Measurements from ENCODE around the gene UROS. TPM values are rescaled to one million over a fixed set of nuclear protein-coding genes. Genes with fewer than 3 reads are reported as not detected.
A peak's percentile ranks its signal among the peaks of the same experiment; 100 is the strongest.

UROS gene
- total RNA-seq, 4 donors from 2014 or later = 34.7 to 57.8 (median 39.2) TPM

DNA sequence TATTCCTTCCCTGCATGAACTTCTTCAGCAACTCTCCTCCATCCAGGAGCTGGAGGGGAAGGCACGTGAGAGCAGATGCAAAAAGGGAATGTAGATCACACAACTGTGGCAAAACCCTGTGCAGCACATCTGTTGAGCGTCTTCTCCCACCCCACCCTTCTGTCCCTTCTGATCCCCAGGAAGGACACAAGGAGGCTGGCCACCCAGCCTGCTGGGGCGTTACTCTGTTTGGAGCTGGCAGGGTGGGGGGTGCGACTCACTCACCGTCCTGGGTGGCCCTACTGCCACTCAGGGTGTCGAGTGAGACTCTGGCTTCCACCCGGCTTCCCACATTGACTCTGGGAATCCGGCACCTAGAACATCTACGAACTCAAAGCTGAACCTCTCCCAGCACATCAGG lies 37.3 kb downstream of the UROS start:
- Histone ChIP-seq H3K4me3 (no peak overlapping the region), H3K36me3 (peaks cover 0 to 19% (median 0%) of the 10 kb centered on the region in 3 donors), H3K27me3 (no peaks in the 10 kb centered on the region), H3K27ac (no peak overlapping the region), H3K9me3 (no peaks in the 10 kb centered on the region), H3K4me1 (no peaks in the 10 kb centered on the region)
- TF ChIP-seq POLR2A (IDR thresholded peaks at IDR 0.05) = no peak
- TF ChIP-seq, protein P1, sequence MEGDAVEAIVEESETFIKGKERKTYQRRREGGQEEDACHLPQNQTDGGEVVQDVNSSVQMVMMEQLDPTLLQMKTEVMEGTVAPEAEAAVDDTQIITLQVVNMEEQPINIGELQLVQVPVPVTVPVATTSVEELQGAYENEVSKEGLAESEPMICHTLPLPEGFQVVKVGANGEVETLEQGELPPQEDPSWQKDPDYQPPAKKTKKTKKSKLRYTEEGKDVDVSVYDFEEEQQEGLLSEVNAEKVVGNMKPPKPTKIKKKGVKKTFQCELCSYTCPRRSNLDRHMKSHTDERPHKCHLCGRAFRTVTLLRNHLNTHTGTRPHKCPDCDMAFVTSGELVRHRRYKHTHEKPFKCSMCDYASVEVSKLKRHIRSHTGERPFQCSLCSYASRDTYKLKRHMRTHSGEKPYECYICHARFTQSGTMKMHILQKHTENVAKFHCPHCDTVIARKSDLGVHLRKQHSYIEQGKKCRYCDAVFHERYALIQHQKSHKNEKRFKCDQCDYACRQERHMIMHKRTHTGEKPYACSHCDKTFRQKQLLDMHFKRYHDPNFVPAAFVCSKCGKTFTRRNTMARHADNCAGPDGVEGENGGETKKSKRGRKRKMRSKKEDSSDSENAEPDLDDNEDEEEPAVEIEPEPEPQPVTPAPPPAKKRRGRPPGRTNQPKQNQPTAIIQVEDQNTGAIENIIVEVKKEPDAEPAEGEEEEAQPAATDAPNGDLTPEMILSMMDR (IDR thresholded peaks at IDR 0.05) = no peak
- peak in 1 of 3 donors; percentile 38 for DNase-seq

DNA sequence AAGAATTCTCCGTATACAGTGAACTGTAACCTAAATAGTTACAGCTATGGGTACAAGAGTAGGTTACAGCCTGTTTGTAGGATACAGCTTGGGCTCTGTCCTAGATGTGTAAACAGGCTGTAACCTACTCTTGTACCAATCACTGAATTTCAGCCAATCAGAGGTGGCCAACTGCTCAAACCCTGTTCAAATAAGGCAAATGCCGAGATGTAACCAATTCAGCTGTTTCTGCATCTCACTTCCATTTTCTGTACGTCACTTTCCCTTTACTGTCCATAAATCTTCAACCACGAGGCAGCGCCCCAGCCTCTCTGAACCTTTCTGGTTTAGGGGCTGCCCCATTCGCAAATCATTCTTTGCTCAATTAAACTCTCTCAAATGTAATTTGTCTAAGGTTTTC lies 39.1 kb downstream of the UROS start:
- TF ChIP-seq, protein P1 (IDR thresholded peaks at IDR 0.05) = no peak
- no peak for TF ChIP-seq POLR2A (IDR thresholded peaks at IDR 0.05)

DNA sequence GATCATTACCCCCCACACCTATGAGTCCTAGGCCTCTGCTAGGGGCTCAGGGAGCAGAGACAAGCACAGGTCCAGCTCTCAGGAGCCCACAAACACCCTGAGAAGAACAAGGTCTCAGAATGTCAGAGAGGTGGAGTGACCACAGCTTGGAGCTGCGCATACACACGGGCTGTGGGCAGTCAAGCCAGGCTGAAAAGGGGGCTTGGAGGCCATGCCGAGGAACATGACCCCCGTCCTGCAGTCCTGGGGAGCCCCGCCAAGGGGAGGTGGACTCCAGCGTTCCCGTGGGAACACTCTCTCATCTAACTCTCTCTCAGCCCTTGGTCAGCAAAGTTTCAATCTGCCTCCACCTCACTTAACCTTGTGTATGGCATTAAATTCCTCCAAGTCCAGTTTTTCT lies 39.6 kb downstream of the UROS start:
- H3K4me3 ChIP-seq = no peak overlapping the region
- no peaks in the 10 kb centered on the region for H3K9me3 ChIP-seq
- DNase-seq = peak in 1 of 3 donors; percentile 13
- H3K4me1 ChIP-seq = no peaks in the 10 kb centered on the region
- no peak for TF ChIP-seq POLR2A (IDR thresholded peaks at IDR 0.05)
- TF ChIP-seq, protein P1 (IDR thresholded peaks at IDR 0.05) = no peak
- H3K27ac ChIP-seq = no peak overlapping the region
- no peaks in the 10 kb centered on the region for H3K27me3 ChIP-seq
- peaks cover 0 to 1% (median 0%) of the 10 kb centered on the region in 3 donors for H3K36me3 ChIP-seq

More for the DNA sequence above, 39.1 kb downstream of the UROS start:
- Histone ChIP-seq H3K9me3 (no peaks in the 10 kb centered on the region), H3K27me3 (no peaks in the 10 kb centered on the region), H3K36me3 (peaks cover 0 to 7% (median 0%) of the 10 kb centered on the region in 3 donors), H3K4me3 (no peak overlapping the region), H3K27ac (no peak overlapping the region), H3K4me1 (no peaks in the 10 kb centered on the region)
- DNase-seq = peak in 1 of 3 donors; percentile 15

DNA sequence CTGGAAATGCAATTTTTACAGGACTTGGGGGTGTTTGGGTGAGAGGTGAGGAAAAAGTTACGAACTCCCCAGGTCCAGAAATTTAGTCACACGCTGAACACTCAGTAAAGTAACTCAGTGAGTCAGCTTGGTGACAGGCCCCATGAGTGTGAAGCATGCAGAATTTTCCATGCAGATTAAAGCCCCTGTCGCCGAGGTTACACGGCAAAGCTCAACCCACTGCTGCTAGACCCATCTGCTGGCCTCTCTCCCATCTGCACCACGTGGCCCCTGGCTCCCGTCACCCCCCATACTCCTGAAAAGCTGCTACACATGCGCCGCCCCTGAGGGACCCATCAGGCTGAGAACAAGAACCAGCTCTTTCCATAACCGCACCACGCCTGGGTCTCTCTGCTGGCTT lies 40.4 kb downstream of the UROS start:
- no peaks in the 10 kb centered on the region for H3K27me3 ChIP-seq
- no peaks in the 10 kb centered on the region for H3K36me3 ChIP-seq
- no peak overlapping the region for H3K27ac ChIP-seq
- no peak overlapping the region for H3K4me3 ChIP-seq
- peak in 1 of 3 donors; percentile 25 for DNase-seq
- H3K9me3 ChIP-seq = no peaks in the 10 kb centered on the region
- TF ChIP-seq, protein P1 (IDR thresholded peaks at IDR 0.05) = no peak
- TF ChIP-seq POLR2A (IDR thresholded peaks at IDR 0.05) = no peak
- H3K4me1 ChIP-seq = no peaks in the 10 kb centered on the region

DNA sequence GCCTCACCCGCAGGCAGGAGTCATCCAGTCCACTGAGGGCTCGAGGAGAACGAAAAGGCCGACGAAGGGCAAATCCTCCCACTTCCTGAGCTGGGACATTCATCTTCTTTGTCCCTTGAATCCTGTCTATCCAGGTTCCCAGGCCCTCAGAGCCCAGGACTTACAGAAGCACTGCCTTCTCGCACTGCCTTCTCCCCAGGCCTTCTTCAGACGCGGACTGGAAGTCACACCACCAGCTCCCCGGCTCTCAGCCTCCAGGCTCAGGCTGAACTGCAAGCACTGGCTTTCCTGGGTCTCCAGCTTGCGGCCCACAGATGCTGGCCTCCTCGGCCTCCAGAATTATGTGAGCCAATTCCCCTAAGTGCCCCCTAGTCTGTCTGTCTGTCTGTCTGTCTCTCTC lies 41.0 kb downstream of the UROS start:
- Histone ChIP-seq H3K27me3 (no peaks in the 10 kb centered on the region), H3K4me1 (no peaks in the 10 kb centered on the region), H3K27ac (no peak overlapping the region), H3K4me3 (no peak overlapping the region), H3K36me3 (no peaks in the 10 kb centered on the region), H3K9me3 (no peaks in the 10 kb centered on the region)
- no peak for TF ChIP-seq POLR2A (IDR thresholded peaks at IDR 0.05)
- TF ChIP-seq, protein P1 (IDR thresholded peaks at IDR 0.05) = no peak
- DNase-seq = peak in 1 of 3 donors; percentile 36

DNA sequence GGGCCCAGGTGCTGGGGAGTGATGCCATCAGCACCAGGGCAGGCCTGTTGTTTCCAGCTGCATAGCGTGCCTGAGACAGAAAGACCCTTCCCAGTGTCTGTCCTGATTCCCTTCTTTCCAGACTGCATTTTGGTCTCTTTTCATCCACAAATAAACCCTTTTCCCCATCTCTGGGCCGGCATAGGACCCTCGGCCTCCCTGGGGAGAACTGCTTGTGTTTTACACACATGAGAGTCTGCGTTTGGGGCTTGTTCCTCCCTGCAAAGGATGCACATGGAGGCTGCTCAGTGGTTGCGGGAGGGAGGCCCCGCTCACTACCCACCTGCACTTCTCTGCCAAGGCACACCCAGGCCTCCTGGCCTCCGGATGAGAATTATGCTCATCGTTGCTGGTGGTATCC lies 41.7 kb downstream of the UROS start:
- Histone ChIP-seq H3K4me3 (no peak overlapping the region), H3K27me3 (no peaks in the 10 kb centered on the region), H3K27ac (no peak overlapping the region), H3K4me1 (no peaks in the 10 kb centered on the region), H3K36me3 (no peaks in the 10 kb centered on the region), H3K9me3 (no peaks in the 10 kb centered on the region)
- TF ChIP-seq, protein P1 (IDR thresholded peaks at IDR 0.05) = no peak
- no peak for TF ChIP-seq POLR2A (IDR thresholded peaks at IDR 0.05)
- DNase-seq = no peak
